Suprapubic skin (tissue), 4 donors: Measurements from ENCODE around the gene NFIA.

Experiments
- EP300 ChIP-seq: sonication (generic); formaldehyde crosslinking; IDR thresholded peaks from one replicate; pipeline ENCODE4 v1.6.1; 2017; ENCODE audit warnings: antibody characterized with exemption
- POLR2A ChIP-seq, 2 donors: fragments of 450-650 bp; IDR thresholded peaks; one replicate each; pipeline ENCODE4 v1.6.1; 2017; ENCODE audit warnings: antibody characterized with exemption in 2 of 2, mild to moderate bottlenecking in 2 of 2, moderate library complexity in 2 of 2
- POLR2AphosphoS5 ChIP-seq, 3 donors: sonication (generic); formaldehyde crosslinking; IDR thresholded peaks; one replicate each; pipeline ENCODE4 v1.6.1; 2017; ENCODE audit warnings: antibody characterized with exemption in 3 of 3
- TF ChIP-seq, protein P1 (sequence below), 2 donors: fragments of 200-600 bp in 1 of 2; fragments of 450-650 bp in 1 of 2; sonication (generic) in 1 of 2; IDR thresholded peaks; one replicate each; pipeline ENCODE4 v1.5.1; 2016 to 2019; ENCODE audit warnings: antibody characterized with exemption in 2 of 2, mild to moderate bottlenecking in 1 of 2, moderate library complexity in 1 of 2

DNA sequence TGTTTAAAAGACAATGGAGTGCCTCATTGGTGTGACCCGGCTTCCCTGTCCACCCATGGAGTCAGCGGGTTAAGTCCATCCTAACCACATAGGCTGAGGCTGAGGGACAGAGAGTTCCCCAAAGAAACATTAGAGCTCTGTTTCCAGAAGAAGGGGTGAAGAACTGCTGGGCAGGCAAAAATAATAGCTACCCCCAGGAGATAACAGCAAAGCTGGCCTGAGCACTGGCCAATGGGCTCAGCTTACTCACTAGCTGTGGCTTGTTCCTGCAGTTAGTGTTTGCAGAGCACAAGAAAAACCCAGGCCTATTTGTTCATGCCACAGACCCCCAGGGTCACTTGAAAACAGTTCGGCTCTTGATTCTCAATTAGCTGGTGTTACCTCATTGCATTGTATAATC, 311.2 kb downstream of the NFIA start:
- TF ChIP-seq, protein P1, sequence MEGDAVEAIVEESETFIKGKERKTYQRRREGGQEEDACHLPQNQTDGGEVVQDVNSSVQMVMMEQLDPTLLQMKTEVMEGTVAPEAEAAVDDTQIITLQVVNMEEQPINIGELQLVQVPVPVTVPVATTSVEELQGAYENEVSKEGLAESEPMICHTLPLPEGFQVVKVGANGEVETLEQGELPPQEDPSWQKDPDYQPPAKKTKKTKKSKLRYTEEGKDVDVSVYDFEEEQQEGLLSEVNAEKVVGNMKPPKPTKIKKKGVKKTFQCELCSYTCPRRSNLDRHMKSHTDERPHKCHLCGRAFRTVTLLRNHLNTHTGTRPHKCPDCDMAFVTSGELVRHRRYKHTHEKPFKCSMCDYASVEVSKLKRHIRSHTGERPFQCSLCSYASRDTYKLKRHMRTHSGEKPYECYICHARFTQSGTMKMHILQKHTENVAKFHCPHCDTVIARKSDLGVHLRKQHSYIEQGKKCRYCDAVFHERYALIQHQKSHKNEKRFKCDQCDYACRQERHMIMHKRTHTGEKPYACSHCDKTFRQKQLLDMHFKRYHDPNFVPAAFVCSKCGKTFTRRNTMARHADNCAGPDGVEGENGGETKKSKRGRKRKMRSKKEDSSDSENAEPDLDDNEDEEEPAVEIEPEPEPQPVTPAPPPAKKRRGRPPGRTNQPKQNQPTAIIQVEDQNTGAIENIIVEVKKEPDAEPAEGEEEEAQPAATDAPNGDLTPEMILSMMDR (IDR thresholded peaks at IDR 0.05): no peak
- no peak for TF ChIP-seq POLR2A (IDR thresholded peaks at IDR 0.05)
- no peak for TF ChIP-seq POLR2AphosphoS5 (IDR thresholded peaks at IDR 0.05)
- no peak for TF ChIP-seq EP300
